HG02973 (cell line): ENCODE measurements around the gene ACSM6.
"Not testable (repeated sequence)": the region's sequence is repeated elsewhere in the genome, so short reads cannot be mapped to it uniquely, and the experiment has no call there.

Experiments used
- ATAC-seq: cut with Tn5 transposase; IDR thresholded peaks from one replicate; pipeline ENCODE4 v1.9.1; 2021; ENCODE audit warnings: moderate library complexity; ENCODE audit not compliant: unreplicated experiment

Gene ACSM6, protein sequence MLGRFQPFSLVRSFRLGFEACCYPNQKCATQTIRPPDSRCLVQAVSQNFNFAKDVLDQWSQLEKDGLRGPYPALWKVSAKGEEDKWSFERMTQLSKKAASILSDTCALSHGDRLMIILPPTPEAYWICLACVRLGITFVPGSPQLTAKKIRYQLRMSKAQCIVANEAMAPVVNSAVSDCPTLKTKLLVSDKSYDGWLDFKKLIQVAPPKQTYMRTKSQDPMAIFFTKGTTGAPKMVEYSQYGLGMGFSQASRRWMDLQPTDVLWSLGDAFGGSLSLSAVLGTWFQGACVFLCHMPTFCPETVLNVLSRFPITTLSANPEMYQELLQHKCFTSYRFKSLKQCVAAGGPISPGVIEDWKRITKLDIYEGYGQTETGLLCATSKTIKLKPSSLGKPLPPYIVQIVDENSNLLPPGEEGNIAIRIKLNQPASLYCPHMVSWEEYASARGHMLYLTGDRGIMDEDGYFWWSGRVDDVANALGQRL

DNA sequence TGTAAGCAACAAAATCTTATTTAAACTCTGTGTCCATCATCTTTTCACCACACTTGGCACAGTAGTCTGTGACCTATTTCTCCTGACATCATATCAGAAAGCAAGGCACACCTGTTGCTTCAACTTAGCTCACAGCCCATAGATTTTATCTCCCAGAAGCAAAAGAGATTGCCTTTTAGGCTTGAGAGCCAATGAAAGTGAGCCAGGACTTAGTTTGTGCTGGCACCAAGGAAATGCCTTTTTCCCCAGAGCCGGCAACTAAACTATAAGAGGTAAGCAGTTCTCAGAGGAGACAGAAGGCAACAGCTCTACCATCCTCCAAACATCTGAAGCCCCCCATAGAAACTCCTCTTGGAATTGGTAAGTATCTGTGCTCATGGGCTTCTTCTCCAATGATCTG, at the start of gene ACSM6:
ACSM6 (plus strand) TSS at position 295 of the 400 bp plus-strand sequence. CDS start 248 bp downstream, outside the sequence.
- ATAC-seq, result no peak

DNA sequence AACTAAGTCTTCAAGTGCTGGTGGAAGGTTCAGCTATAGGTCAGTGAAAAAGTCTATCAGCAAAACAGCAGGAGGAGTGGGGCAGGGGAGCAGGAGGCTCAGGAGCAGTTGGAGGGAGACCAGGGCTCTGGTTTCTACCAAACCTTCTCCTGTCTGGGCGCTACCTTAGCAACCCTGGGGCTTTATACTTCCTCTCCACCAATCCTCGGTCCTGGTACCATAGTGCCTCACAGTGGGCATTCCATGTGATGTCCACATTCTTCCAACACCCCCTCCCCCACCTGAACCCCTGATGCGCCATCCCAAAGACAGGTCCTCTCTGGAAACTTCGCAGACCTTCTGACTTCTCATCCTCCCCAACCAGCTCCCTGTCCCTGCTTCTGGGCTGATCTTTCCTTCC, 25.3 kb upstream of the ACSM6 start:
- ATAC-seq, result no peak

DNA sequence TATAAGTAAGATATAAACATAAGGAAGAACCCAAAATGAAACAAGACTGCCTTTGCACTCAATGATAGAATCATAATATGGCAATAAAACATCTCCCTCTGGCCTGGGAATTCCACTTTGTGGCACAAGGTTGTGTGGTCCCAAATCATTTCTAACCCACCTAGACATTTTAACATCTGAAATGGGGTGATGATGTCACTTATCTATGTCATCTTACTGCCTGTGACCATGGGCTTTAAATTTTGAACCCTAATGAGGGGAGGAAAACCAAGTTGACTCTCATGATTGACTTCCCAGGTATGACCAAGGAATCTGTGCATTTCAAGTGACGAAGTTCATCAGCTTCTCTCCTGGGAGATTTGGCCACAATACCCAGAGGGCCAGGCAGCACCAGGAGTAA, 24.5 kb upstream of the ACSM6 start:
- no peak for ATAC-seq

- ATAC-seq, result no peak
Observed at GRCh38 chr10:95170790-95171189, 23.2 kb upstream of the ACSM6 start.

- no peak for ATAC-seq
Observed at GRCh38 chr10:95171336-95171735, 22.7 kb upstream of the ACSM6 start.

GRCh38 chr10:95172851-95173250, 21.2 kb upstream of the ACSM6 start:
- no peak for ATAC-seq

GRCh38 chr10:95176101-95176500, 17.9 kb upstream of the ACSM6 start:
- no peak for ATAC-seq

GRCh38 chr10:95177429-95177828, 16.6 kb upstream of the ACSM6 start:
- no peak for ATAC-seq

- ATAC-seq, result no peak
Observed at GRCh38 chr10:95178266-95178665, 15.8 kb upstream of the ACSM6 start.

DNA sequence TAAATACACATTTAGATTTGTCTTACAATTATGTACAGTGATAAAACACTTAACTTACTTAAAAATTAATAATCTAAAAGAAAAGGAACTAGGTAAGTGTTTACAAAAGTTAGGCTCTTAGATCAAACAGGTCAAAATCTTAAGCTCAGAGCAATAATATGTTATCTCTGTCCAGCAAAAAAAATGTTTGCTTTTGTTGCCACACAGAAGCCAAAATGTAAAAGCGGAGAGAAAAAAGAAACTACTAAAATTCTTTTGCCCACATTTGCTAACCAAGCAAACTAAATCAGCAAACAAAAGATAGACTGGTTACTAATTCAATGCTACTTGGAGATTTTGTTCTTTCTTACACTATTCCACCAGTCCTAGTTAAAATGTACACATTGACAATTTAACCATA, 15.2 kb upstream of the ACSM6 start:
- no peak for ATAC-seq

DNA sequence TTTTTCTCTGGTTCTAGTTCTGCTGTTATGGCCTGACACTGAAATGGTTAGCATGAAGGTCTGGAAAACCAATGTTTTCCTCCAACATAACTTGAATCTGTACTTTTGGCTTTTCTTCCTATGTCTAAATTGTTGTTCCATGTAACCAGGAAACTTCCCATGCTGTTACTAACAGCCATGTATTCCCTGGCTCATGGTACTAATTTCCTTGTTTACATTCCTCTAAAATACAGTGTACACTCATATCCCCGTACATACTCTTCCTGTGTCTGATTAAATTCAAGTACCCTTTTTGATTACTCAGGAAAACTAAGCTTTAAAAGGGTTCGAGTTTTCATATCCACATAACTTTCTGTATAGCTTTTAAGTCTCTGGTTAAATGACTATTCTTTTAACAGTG, 12.3 kb upstream of the ACSM6 start:
- ATAC-seq, result no peak

DNA sequence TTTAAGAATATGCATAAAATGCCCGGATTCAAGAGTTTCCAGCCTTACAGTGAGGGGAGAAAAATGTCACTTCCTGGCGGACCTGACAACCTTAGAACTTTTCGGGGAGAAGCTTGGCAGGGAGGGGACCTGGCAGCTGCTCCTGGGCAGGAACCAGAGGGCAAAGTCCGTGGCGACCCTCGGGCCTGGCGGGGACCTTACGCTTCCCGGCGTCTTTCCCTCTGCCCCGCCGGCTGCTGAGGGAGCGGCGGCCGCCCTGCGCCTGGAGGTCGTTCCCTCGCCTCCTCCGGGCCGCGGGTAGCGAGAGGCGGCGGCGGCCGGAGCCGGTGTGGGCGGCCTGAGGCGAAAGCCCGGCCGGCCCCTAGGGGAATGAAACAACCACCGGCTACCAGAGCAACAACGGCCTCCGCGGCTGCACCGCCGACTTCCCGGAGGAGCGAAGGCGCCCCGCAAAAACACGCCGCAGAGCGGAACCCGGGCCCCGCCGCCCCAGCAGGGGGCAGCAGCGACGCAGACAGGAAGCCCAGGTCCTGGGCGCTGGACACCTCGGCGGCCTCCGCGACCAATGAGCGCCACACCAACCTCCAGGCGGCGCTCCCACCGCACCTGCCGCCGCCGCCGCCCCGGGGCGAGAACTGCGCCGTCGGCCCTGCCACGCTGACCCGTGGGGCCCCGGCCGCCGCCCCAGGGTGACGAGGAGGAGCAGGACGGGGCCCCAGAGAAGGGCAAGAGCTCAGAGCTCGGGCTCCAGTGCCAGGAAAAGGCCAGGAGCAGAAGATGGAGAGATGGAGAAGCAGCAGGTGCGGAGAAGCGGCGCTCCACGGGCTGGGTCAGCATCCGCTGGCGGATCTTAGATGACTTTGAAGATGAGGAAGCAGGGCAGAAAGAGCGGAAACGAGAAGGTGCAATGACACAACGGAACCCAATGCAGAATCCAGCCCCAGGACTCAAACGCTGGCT, 10.5 kb upstream of the ACSM6 start:
- ATAC-seq, result peak; percentile 96

- ATAC-seq, result no peak
Observed at GRCh38 chr10:95187617-95188016, 6.4 kb upstream of the ACSM6 start.

DNA sequence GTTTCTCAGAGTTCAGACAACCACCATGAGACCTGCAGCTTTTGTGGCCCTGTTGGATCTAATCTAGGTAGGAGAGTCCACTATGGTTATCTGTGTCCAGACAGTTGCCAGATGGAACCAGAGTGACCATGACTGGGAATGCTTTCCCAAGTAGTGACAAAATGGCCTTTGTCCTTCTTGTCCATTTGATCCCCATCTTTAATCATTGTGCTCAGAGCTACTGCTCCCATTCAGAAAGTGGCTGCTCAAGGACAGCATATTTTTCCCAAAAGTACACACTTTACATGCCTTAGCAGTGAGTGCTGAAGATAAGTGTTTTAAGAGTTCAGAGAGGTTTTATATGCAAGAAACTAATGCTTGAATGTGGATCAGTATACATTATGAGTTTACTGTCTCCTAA, 5.4 kb upstream of the ACSM6 start:
- ATAC-seq, result no peak

GRCh38 chr10:95196046-95196445, 2.0 kb downstream of the ACSM6 start:
- ATAC-seq, result no peak

DNA sequence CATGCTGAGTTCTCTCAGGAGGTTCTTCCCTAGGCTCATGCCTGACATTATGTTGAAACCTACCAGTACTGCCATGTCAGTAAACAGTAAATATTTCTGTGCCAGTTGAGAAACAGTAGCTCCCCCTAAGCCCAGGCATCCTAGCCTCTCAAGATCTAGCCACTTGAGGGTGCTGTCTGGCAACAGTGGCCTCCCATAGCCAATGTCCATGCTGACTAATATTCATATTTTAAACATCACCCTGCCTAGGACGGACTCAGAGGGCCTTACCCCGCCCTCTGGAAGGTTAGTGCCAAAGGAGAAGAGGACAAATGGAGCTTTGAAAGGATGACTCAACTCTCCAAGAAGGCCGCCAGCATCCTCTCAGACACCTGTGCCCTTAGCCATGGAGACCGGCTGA, 7.7 kb downstream of the ACSM6 start:
- no peak for ATAC-seq

DNA sequence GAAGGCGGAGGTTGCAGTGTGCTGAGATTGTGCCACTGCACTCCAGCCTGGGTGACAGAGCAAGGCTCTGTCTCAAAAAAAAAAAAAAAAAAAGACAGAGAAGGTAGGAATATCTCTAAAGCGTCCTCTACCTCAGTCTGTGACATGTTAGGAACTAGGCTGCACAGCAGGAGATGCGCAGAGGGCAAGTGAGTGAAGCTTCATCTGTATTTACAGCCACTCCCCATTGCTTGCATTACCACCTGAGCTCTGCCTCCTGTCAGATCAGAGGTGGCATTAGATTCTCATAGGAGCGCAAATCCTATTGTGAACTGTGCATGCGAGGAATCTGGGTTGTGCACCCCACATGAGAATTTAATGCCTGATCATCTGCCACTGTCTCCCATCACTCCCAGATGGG, 8.8 kb downstream of the ACSM6 start:
- not testable (repeated sequence) for ATAC-seq

DNA sequence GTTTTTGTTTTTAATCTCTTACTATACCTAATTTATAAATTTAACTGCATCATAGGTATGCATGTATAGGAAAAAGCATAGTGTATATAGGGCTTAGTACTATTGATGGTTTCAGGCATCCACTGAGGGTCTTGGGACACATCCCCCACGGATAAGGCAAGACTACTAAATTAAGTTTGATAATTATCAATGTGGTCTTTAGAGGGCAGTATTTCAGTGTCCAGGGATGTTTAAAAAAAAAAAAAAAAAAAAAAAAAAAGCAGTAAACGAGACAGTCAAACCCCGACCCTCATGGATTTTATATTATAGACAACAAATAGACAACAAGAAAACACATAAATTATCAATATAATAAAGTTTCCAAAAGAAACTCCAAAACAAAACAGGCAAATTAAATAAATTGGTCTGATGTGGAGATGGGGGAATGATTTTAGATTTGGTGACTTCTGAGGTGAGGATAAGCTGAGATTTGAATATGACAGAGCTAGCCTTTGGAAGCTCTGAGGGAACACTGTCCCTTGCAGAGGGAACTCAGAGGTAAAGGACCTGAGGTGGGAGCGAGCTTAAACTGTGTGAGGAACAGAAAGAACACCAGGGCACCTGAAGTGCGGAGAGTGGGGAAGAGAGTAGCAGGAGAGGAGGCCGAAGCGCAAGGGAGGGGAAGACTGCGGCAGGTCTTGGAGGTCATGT, 14.8 kb downstream of the ACSM6 start:
- no peak for ATAC-seq

GRCh38 chr10:95209509-95210127, 15.6 kb downstream of the ACSM6 start:
- ATAC-seq, result no peak

DNA sequence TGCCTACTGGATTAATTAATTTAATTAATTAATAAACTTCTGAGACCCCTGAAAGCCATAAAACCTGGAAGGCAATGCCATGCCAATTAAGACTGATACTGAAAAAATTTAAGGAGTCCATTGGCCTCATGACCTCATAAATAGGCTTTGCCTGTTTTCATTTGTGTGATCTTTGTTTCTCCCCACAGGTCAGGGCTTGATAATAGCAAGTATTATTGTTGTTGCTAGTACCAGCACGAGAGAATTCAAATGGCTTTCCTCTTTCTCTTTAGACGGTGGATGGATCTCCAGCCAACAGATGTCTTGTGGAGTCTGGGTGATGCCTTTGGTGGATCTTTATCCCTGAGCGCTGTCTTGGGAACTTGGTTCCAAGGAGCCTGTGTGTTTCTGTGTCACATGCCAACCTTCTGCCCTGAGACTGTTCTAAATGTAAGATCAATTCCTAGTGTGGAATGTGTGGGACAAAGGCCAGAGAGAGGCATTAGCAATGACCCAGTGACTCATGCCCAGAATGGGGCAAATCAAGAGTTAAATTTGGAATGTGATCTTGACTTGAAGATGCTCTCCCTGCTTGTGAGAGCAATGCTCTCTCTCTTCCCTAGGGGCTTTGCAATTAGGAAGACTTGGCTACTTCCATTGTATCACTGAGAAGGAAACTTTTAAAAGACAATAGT, 17.7 kb downstream of the ACSM6 start:
- ATAC-seq, result no peak
